Kasumi-1 (cell line): ENCODE data around the gene GRID1.
"Not testable (repeated sequence)": the region's sequence is repeated elsewhere in the genome, so short reads cannot be mapped to it uniquely, and the experiment has no call there.

Experiments
- DNase-seq, 2 experiments: peaks; one replicate each; lab custom pipeline; 2025; lab: John Stamatoyannopoulos, UW

Gene GRID1

GRCh38 chr10:85868627-85869499, 497.7 kb downstream of the GRID1 start:
- DNase-seq: no peak

- no peak for DNase-seq
These were observed 501.6 kb downstream of the GRID1 start for GRCh38 chr10:85864868-85865526.

DNA sequence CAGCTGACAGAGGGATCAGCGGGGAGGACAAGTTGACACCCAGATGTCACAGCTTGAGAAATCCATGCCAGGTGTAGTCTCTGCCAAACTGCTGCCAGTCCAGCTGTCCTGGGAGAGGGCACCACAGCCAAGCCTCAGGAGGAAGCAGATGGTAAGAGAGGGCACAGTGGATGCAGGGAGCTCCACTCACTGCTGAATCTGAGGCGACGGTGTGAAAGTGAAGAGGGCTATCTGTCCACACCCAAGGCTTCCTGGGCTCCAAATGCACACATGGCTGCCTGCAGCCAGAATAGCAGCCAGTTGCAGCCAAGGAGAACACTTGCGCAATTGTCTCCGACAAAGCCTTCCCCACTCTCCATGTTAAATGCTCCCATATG, 502.4 kb downstream of the GRID1 start:
- DNase-seq: no peak

- no peak for DNase-seq
These were observed 503.1 kb downstream of the GRID1 start for GRCh38 chr10:85863301-85864172.

DNA sequence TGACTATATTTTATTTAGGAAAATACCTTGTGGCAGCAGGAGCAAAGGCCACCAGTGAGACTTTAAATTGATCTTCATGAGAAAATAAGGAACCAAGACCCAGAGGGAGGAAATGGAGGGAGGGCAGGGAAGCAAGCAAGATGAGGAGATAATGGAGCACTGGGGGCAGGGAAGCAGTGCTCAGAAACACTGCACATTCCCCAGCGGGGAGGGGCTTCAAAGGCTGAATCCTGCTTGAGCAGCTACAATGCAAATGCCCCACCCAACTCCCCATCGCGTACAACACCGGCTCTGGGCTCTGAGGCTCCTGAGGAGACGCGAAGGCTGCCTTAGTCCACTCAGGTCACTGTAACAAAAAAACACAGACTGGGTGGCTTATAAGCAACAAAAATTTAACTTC, 503.8 kb downstream of the GRID1 start:
- no peak for DNase-seq

DNA sequence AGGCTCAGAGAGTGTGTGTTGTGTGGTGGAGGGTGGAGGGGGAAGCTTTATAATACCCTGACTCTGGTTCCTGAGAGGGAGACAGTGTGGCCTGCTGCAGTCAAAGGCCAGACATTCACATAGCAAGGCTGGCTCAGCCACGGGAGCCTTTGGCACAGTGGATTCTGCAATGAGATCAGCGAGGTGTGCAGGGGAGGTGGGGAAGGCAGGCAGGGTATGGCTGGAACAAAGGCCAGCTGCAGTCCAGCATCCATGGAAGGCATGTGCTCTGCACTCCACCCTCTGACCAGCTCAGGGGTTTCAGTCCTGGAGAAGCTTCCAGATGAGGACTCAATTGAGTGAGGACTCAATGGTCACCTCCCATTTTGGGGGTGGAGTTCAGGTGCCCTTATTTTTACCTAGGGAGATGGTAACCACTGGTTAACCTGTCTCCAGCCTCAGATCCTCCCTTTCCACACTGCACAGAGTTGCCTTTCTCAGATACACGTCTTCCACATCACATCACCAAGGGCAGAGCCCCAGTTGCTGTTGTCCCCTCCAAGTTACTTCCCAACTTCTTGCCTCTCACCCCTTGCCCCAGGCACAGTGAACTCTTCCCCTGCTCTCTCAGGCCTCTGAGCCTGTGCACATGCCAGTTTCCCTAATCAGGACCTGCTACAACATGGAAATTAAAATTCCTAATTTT, 504.9 kb downstream of the GRID1 start:
- no peak for DNase-seq

- DNase-seq: no peak
These were observed 506.7 kb downstream of the GRID1 start for GRCh38 chr10:85859859-85860258.

- no peak for DNase-seq
These were observed 507.6 kb downstream of the GRID1 start for GRCh38 chr10:85858776-85859515.

DNA sequence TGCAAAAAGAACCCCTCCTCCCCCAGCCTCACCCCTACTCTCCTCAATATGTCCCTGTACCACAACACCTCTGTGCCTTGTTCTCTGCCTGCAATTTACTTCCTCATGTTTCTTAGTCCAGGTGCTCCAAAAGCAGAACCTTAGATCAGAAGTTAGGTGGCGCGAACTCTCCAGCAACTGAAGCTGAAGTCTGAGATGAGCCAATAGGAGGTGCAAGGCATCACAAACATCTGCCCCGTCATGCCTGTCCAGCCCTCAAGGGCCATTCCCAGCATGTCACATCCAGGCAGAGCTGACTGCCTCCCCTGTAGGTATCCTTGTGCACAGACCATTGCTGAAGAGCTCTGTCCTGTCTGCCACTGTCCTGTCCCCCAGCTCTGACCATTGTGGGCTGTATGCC, 508.8 kb downstream of the GRID1 start:
- DNase-seq: no peak

DNA sequence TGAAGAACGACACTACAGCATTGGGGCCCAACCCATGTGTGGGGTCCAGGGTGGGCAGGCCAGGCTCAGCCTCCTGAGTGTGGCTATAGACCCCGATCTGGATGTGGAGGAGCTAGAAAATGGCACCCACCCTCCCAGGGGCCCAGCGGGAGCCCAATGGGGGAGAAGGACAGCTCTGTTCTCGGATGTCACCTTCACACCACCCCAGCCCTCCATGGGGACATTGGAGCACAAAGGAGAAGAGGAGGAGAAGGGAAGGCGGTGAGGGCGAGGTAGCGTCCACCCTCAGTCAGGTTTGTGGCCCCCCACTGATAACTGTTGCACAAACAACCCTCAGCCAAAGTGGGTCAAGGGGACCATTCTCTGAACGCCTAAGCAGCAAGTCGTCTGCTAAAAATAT, 509.3 kb downstream of the GRID1 start:
- DNase-seq: no peak

GRCh38 chr10:85851934-85852333, 514.7 kb downstream of the GRID1 start:
- no peak for DNase-seq

- no peak for DNase-seq
These were observed 515.3 kb downstream of the GRID1 start for GRCh38 chr10:85851325-85851724.

DNA sequence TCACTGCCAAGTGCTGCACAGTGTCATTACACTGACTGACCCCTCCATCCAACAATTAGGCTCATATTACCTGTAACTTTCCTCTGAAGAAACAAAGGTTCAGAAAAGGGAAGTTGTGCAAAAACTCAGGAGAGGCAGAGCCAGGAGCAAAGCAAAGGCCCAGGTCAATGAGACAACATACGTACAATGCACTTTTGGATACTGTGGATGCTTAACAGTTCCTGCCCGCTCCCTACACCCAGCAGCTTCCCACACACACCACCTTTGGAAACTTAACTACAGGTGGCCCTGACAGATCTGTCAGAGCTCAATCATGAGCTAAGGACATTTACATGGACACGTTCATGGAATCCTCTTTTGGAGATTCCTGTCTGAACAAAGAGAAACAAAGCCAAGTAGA, 515.9 kb downstream of the GRID1 start:
- DNase-seq: no peak

DNA sequence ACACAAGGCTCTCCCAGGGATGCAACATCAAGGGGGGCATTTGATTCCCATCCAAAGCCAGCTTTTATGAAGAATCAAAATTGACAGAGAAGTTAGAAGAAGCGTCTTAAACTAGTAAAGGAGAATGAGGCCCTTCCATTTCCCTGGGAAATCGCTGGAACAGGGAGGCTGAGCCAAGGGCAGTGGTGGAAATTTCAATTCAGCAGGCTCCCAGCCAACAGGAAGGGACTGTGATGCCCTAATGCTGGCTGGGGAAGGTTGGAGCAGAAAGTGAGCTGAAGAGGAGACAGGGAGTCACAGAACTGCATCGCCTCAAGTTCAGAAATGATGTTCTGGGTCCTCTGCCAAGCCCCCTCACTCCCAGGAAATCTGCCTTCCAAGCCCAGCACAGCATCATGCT, 517.3 kb downstream of the GRID1 start:
- no peak for DNase-seq

- no peak for DNase-seq
These were observed 517.8 kb downstream of the GRID1 start for GRCh38 chr10:85848756-85849155.

GRCh38 chr10:85847085-85847484, 519.5 kb downstream of the GRID1 start:
- no peak for DNase-seq

DNA sequence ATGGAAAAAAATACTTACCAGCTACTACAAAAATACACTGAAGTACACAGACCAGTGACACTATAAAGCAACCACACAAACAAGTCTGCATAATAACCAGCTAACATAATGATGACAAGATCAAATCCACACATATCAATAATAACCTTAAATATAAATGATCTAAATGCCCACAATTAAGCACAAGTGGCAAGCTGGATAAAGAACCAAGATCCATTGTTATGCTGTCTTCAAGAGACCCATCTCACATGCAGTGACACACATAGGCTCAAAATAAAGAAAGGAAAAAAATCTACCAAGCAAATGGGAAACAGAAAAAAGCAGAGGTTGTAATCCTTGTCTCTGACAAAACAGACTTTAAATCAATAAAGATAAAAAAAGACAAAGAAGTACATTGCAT, 527.9 kb downstream of the GRID1 start:
- DNase-seq: not testable (repeated sequence)

- no peak for DNase-seq
These were observed 533.6 kb downstream of the GRID1 start for GRCh38 chr10:85832988-85833387.

GRCh38 chr10:85831422-85831821, 535.2 kb downstream of the GRID1 start:
- no peak for DNase-seq

DNA sequence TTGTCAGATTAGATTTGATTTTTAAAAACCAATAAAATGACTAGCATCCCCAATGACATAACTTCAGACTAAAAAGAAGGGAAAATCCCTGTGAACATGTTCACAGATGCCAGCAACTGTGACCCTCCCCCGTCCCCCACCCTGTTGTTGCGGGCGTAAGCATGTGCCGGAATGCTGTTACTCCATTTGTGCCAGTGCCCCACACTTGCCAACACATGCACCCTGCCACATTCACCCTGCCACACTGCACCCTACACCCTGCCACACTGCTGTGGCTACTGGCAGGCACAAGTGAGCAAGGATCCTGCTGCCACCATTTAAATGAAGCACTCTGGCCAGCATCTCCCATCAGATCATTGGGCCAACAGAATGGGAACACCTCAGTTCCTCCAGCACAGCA, 540.2 kb downstream of the GRID1 start:
- no peak for DNase-seq

- no peak for DNase-seq
These were observed 555.2 kb downstream of the GRID1 start for GRCh38 chr10:85811405-85811804.
